A673 (cell line): ENCODE data around the gene GFOD2.

ENCODE experiments used
- CTCF ChIP-seq: fragments of 300-800, 200-600 bp; sonication (generic); conservative IDR thresholded peaks from 2 replicates; pipeline ENCODE4 v1.5.1; 2017; ENCODE audit warnings: low read depth, mild to moderate bottlenecking, antibody characterized with exemption, low read length, moderate library complexity, mixed read lengths
- EZH2 ChIP-seq: fragments of 200-600 bp; sonication (generic); IDR thresholded peaks from 2 replicates; pipeline ENCODE4 v1.6.1; 2017; ENCODE audit warnings: borderline replicate concordance, low read depth, mild to moderate bottlenecking, mixed read lengths, antibody characterized with exemption, low read length; ENCODE audit not compliant: poor library complexity, severe bottlenecking

- TF ChIP-seq CTCF (no peak), EZH2 (no peak)
Observed at GRCh38 chr16:67767953-67768352, 48.8 kb upstream of the GFOD2 start.
